COLO668 (cell line): ENCODE data around the gene DPCD.

Experiments
- DNase-seq: peaks from one replicate; lab custom pipeline; 2025; ENCODE audit not compliant: unreplicated experiment; lab: John Stamatoyannopoulos, UW

DPCD gene

DNA sequence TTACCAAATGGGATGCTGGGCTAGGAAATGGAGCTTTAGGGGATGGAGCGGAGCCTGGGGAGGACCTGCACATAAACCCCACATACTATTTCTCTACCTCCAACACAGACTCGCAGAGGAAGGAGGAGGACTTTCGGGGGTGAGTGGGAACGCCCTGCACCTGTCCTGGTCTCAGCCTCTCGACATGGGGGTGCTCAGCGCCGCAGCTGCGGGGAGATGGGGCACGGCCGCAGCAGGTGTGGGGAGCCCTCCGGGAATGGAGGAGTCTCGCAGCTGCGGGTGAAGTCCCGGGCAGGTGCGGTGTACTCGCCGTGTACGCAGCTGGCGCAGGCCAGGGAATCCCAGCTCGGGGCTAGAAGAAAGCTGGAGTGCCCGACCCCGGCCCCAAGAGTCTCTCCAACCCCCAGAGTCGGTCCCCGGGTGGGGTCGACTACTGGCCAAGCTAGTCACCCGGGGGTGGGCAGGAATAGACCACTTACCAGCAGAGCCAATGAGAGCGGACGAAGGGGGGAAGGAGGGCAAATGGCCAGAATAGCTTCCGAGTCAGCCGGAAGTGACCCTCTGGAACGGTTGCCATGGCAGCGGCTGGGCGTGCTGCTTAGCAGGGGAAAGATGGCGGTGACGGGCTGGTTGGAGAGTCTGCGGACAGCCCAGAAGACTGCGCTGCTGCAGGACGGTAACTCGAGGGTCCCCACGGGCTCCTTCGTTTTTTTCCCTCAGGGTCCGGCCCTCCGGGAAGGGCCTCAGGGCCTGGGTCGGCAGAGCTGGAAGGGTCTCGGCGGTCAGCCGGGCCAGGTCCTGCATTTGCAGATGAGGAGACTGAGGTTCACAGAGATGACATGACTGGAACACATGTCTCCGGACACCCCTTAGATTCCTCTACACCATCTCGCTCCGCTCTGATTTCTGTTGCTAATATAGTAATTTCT, at the start of gene DPCD, which contains the start of gene POLL:
Gene DPCD (plus strand): TSS at position 597 of the 929 bp plus-strand sequence. CDS start 16 bp downstream, at position 613.
Gene POLL (minus strand): TSS at position 533 of the 929 bp plus-strand sequence. CDS start 897 bp downstream, outside the sequence.
- peak; percentile 93 for DNase-seq

DNA sequence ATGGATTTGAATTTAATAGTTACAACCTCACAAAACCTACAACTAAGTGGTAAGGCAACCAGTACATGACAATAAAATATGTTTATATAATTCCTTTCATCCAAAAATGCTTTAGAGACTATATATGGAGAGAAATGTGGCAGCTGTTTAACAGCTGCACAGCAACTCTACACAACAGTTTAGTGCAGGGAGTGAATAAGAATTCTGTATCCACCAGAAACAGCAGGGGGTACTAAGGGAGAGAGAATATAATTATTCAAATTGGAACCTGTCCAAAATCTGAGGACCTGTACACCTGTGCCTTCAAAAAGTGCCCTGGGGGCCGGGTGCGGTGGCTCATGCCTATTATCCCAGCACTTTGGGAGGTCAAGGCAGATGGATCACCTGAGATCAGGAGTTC, 49.7 kb upstream of the DPCD start:
- peak; percentile 53 for DNase-seq

DNA sequence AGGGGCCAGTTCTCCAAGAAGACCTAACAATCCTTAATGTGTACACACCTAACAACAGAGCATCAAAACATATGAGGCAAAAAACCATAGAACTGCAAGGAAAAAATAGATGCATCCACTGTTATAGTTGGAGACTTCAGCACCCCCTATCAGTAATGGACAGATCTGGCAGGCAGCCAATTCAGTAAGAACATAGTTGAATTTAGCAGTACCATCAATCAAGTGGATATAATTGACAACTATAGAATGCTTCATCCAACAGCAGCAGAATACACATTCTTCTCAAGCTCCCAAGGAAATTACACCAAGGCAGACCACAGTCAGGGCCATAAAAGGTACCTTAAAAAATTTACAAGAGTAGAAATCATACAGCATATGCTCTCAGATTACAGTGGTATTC, 42.2 kb upstream of the DPCD start:
- peak; percentile 7 for DNase-seq

DNA sequence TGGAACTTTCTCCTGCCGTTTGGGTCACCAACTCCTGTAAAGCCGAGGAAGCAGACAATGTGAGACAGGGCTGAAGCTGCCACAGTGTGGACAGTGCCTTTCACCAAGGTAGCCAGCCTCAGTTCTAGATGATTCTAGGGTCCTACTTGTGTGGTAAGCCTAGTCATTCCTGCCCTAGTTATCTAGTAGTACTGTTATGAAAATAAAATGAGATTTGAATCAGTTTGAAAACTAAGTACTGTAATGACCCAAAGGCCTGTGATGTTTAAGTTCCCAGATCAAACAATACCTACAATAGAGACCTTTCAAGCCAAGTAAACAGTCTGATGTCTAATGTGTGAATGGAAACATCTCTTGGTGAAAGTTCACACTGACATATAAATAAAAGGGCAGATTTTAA, 37.2 kb upstream of the DPCD start:
- no peak for DNase-seq

DNA sequence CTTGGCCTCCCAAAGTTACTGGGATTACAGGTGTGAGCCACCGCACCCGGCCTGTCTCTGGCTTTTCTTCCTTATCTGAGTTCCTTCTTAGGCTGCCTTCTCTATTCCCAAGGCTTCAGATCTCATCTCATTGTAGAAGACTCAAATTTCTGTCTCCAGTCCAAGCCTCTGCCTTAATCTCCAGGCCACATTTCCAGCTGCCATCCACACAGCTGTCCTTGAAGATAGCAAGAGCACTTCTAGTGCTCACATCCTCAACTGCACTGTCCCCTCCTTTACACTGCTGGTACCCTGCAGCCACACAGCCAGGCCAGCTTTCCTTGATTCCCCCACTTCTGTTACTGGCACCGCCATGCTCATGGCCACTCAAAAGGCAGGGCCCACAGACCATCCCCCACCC, 35.7 kb upstream of the DPCD start:
- no peak for DNase-seq

DNA sequence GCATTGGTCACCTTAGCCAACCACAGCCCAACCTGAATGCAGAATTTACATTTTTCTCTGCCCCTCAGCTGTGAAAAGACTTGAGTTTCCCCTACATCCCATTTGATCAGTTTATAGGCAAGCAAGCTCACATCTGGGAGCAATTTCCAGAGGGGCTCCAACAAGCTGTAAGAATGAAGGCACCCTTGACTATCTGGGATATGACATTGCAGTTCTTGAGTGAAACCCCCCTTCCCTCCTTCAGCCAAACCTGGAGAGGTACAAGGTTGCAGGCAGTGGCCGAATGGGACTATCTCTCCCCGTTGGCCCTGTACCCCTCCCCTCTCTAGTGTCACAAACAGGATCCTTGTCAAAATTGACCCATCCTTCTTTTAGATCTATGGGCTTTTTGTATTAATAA, 30.6 kb upstream of the DPCD start:
- no peak for DNase-seq

DNA sequence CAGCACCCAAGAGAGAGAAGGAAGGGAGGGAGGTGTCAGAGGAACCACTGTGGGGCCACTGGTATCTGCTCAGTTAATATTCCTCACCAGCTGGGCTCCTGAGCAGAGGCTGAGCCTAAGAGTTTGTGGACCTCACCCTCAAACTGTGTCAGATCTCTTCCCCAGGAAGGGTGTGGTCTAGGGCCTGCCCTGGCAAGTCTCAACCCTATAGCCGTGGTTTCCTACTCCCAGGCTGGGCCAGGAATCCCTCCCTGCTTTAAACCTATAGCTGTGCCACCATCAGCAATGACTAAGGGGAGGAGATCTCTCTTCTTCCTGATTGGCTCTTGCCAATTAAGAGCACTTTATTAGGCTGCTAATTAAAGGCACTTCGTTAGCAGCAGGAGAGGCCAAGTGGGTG, 29.9 kb upstream of the DPCD start:
- DNase-seq: no peak

DNA sequence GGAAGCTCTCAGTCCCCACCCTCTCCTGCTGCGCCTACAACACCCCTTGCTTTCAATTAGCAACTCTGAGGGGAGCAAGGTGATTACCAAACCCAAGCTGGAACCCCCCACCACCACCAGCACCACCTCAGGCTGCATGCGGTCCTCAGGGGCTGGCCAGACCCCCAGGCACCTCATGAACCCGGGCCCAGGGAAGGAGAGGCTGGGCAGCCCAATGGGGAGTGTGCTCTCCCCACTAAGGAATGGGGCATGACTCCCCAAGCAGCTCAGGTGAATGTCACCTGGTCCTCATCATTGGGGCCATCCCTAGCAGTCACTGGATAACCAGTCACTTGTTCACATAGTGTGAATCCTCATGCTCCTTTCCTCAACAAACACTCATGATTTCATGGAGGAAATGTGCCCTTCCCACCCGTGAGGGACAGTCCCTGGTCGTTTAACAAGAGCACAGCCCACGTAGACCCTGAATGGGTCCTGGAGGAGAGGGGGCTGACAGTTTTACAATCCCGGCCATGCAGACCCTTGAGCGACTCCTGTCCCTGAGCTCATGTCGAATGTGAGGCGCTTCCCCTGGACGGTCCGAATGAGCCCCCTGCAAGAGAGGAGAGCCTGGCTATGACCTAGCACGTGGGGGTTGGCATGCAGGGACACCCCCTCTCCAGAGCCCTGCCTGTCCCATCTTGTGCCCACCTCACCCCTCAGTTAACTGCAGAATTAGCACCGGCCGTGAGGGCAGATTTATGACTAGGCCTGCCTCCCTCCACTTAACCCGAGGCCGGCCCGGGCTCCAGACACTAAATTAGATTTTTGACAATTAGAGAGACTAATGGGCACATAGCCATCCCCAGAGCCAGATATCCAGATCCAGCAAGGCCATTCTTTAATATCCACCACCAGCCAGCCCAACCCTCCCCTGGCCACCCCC, 29.2 kb upstream of the DPCD start:
- no peak for DNase-seq

DNA sequence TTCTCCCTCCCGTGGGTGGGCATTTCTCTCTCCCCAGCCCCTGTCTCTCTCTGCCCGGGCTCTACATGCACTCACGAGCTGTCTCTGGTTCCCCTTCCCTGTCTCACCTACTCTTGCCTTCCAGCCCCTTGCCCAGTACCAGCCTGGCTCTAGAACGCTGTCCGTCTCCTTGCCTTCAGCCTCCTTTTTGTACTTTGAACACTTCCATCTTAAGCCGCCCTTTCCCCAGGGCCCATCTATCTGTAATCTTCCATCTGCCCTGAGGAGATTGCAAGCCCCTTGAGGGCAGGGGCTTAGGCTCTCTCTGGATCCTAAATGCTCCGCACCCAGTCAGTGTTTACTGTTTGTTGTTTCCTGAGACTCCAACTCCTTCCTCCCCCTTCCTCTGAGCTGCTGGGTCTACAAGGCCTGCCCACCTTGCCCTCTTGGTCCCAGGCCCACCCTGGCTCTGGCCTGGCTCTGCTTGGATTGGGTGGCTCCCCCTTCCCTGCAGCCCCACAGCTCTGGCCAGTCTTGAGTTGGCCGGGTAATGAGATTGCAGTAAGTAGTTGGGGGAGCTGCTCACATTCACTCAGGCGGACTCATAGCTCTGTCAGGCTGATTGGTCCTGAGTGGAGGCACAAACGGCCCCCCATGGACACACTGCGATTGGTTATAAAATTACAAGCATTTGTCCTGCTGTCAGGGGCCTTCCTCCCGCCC, 28.4 kb upstream of the DPCD start:
- DNase-seq: no peak

DNA sequence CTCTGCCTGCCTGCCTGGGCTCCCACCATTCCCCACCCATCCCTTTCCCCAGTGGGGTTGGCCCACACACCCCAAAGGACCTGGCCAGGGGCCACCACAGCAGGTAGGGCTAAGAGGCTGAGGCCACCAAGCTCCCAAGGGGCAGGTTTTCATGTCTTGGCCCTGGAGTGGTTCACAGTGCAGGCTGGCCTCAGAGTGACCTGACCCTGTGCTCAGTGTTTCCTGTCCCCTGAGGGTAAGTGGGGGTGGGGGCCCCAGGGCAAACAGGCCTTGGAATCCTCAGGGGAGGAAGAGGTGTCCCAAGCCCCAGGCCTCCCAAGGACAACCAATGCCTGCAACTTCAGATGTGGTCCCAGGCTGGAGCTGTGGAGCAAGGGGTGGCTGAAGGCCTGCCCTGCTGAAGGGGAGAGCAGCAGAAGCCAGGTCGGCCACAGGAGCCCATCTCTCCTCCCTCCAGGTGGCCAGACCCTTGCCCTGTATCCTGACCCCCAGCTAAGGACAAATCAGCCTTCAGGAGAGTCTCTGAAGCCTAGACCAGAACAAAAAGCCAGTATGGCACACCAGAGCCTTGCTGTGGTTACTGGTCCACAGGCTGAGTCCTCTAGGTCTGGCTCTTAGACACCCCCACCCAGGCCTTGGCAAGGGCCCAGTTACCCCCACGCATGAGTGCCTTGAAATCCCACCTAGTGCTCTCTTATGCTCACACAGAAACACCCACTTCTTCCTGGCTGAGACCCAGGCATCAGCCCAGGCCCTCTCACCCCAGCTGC, 27.6 kb upstream of the DPCD start:
- no peak for DNase-seq

DNA sequence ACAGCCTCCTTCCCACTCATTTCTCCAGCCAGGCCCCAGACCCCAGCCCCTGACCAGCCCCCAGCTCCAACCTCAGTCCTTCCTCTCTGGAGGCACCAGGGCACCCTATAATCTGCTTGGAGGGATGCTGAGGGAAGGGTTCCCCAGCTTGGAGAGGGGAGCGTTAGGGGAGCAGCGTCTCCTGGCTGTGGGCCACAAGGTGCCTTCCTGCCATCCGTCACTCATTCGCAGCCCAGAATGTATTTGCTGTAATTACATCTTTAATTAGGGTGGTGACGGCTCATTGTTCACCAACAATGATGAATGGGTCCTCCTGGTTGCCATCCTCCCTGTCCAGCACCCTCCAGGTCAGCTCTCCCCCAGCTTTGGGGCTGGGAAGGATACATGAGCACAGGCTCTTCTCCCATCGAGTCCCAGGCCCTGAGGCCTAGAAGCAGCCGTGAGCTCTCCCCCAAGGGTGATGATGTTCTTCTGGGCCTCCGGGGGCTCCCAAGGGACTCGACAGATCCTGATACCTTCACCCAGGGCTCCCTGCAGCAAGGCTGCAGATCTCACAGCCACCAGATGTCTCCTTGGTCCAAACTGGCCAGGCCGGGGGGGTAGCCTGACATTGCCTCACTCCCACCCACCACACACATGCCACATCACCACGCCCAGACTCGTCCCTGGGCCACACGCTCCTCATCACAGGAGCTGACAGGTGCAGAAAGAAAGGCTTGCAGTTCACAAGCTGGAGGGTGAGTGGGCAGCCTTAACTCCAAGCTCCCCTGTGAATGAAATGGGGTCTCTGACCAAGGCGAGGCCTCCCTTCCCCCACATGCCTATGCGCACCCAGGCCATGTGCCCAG, 26.8 kb upstream of the DPCD start:
- no peak for DNase-seq

DNA sequence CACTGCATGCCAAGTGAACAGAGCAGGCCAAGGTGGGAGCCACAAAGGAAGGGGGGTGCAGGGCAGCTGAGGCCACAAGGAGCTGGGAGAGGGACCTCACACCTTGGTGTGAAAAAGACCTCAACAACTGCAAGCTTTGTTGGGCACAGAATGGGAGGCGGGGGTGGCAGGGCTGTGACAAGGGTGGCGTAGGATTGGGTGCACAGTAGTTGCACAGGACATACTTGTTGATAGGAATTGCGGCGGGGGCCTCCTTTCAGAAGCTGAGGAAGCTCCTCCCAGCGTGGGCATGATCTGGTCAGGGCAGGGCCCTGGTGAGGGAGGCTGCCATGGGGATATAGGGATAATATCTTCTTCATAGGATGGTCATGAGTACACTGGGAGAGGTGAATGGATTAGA, 25.9 kb upstream of the DPCD start:
- no peak for DNase-seq

DNA sequence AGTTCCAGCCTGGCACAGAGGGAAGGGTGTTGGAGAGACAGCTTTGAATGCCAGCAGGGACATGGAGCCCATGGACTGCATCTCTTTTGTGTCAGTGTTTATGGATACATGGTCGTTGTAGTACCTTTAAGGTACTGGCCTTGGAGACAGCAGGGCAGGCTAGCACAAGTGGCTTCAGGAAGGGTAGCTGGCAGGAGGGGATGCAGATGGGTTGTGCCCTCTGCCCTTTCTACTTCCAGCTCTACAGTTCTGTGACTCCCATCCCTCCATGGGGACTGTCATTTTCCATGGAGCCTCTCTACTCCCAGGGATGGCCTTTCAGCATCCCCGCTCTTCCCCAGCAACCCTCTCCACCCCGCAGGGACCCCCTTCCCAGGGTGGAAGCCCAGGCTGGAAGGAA, 25.1 kb upstream of the DPCD start:
- DNase-seq: no peak

DNA sequence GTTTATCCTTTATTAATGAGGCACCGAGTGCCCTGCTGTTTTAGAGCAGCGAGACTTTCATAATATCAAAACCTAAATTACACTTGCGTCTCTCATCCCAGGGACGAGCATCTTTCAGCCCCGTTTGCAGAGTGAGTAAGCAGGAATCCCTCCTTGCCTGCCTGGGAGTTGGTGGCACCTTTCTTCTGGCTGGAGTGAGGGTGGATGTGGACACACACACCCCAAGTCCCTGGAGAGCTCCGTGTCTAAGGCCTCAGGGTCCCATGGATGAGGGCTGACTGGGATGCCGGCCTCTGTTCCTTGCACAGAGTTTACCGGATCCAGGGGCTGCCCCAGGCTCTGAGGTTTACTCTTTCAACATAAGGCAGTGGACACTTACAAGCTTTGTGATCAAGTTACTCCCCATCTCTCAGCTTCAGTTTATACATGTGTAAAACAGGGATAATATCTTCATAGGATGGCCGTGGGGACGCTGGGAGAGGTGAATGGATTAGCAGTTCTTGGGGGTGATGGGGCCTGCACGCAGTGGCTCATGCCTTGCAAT, 24.6 kb upstream of the DPCD start:
- DNase-seq: no peak

DNA sequence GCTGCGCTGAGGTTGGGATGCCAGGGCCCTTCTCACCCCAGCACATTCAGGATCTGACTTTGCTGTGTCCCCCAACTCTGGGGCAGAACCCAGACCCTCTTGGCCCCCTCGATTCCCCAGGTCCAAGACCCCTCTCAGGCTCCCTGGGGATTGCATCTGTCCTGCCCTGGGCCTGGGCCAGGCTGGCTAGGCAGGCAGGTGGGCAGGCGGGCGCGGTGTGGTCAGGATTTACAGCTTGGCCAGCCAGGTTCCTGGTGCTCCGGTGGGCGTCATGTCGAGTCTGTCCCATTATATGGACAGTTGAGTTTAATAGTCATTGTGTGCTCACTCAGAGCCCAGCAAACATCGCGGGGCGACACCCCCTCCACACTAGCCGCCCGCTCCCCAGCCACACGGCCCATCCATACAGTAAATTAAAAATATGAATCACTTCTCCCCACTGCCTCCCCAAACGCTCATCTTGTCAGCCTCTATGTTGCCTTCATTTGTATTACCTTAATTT, 23.6 kb upstream of the DPCD start:
- no peak for DNase-seq

DNA sequence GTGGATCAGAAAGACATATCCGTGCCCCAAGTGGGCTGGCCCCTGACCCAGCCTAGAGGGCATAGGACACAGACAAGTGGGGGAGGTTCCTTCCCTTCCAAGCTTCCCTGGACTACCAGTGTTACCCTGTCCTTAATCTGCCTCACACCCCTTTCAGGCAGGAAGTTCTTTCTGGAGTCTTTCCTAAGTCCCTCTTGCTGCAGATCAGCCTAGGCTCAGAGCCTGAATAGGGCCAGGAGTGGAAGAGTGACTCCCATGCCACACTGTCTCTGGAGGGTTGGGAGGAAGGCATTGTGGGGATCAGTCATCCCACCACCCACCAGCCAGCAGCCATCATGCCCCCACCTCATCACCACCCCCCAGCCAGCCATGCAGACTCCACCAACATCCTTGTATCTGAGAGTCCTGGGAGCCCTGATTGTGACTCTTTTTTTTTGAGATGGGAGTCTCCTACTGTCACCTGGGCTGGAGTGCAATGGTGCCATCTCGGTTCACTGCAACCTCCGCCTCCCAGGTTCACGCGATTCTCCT, 22.7 kb upstream of the DPCD start:
- no peak for DNase-seq

DNA sequence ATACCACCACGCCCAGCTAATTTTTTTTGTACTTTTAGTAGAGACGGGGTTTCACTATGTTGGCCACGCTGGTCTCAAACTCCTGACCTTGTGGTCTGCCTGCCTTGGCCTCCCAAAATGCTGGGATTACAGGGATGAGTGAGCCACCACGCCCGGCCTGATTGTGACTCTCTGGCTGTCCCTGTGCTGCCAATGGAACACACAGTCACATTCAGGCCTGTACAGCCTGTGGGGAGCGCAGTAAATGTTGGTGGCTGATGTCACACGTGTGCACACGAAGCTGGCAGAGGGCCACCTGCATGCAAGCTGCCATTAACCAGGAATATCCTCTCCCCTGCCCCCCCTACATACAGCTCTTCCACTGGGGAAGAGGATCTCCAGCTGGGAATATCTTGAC, 22.2 kb upstream of the DPCD start:
- peak; percentile 53 for DNase-seq

DNA sequence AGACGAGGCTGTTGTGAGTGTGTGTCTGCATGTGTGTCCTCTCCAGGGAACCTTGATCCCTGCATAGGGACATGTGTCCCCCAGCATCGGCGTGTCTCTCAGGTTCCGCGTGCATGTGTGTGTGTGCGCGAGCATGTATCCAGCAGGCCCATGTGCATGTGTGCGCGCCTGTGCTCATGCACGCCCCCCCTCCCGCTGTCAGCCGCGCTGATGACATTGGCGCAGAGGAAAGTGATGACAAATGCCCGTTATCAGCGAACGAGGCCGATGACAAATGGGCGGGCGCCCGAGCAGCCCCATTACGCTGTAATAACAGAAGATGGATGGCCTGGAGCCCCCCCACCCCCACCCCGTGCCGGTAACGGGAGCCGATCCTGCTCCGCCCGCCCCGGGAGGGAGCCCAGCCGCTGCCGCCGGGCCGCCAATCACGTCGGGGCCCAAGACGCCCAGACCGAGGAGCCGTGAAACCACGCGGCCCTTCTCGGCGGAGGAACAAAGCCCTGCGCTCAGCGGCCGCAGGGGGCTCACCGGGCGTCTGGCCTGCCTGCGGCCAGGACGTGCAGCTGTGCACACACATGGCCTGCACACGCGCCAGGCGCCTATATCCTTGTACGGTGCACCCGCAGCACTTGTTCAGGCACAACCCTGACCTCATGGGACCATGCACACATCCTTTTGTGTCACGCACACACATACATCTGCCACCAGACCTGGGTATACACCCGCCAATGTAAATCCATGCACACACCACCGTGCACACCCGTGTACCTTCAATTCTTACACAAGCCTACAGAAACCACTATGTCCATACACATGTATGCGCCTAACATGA, 21.6 kb upstream of the DPCD start:
- peak; percentile 65 for DNase-seq
